Keratinocyte (primary cell): ENCODE measurements around the gene TAOK1. TPM values are rescaled to one million over a fixed set of nuclear protein-coding genes. Genes with fewer than 3 reads are reported as not detected.

ENCODE experiments used
- DNase-seq: peaks from one replicate; pipeline ENCODE4 v3.0.0-alpha.2; 2011; ENCODE audit warnings: low read depth, missing footprints, low spot score
- FAIRE-seq: peaks from 2 replicates; lab custom pipeline; 2011; peaks lifted over from hg19 to GRCh38; lab: Jason Lieb, UNC
- H2AFZ ChIP-seq: 2 replicates; pipeline ENCODE4 v1.6.0; 2012; ENCODE audit warnings: low read length, control low read depth, inconsistent platforms; ENCODE audit not compliant: control insufficient read depth
- H3K27ac ChIP-seq: 2 replicates; pipeline ENCODE4 v1.5.1; 2011; ENCODE audit warnings: low read length; ENCODE audit not compliant: control insufficient read depth, insufficient read depth
- H3K27me3 ChIP-seq: 3 replicates; pipeline ENCODE4 v1.6.0; 2011; ENCODE audit warnings: low read length; ENCODE audit not compliant: control insufficient read depth, insufficient read depth; ENCODE audit errors: extremely low read depth
- H3K36me3 ChIP-seq, 2 experiments: 2 replicates in 1 of 2; 3 replicates in 1 of 2; pipeline ENCODE4 v1.5.1; 2011; ENCODE audit warnings: low read length in 2 of 2, mild to moderate bottlenecking in 1 of 2; ENCODE audit not compliant: control insufficient read depth in 2 of 2, insufficient read depth in 2 of 2; ENCODE audit errors: extremely low read depth in 1 of 2
- H3K4me1 ChIP-seq: 3 replicates; pipeline ENCODE4 v1.5.1; 2011; ENCODE audit warnings: low read length; ENCODE audit not compliant: control insufficient read depth, insufficient read depth; ENCODE audit errors: extremely low read depth
- H3K4me2 ChIP-seq: 3 replicates; pipeline ENCODE4 v1.6.0; 2011; ENCODE audit warnings: low read depth, low read length; ENCODE audit not compliant: control insufficient read depth, insufficient read depth; ENCODE audit errors: extremely low read depth
- H3K4me3 ChIP-seq, 3 experiments: fragments of 200-600 bp in 1 of 3; sonication (generic) in 1 of 3; 2 replicates in 2 of 3; 3 replicates in 1 of 3; pipeline ENCODE4 v1.5.1; 2011 to 2016; ENCODE audit warnings: low read length in 3 of 3, mild to moderate bottlenecking in 3 of 3, control low read depth in 2 of 3, inconsistent platforms in 1 of 3, low read depth in 1 of 3, mixed read lengths in 1 of 3, mixed run types in 1 of 3, moderate library complexity in 1 of 3; ENCODE audit not compliant: control insufficient read depth in 2 of 3, insufficient read depth in 2 of 3; ENCODE audit errors: extremely low read depth in 1 of 3
- H3K79me2 ChIP-seq: 2 replicates; pipeline ENCODE4 v1.6.0; 2012; ENCODE audit warnings: low read length; ENCODE audit not compliant: control insufficient read depth, insufficient read depth
- H3K9ac ChIP-seq: 3 replicates; pipeline ENCODE4 v1.6.0; 2011; ENCODE audit warnings: low read length; ENCODE audit not compliant: control insufficient read depth, insufficient read depth; ENCODE audit errors: extremely low read depth
- H3K9me1 ChIP-seq: 3 replicates; pipeline ENCODE4 v1.6.0; 2011; ENCODE audit warnings: low read length; ENCODE audit not compliant: control insufficient read depth, insufficient read depth; ENCODE audit errors: extremely low read depth
- H3K9me3 ChIP-seq: 2 replicates; pipeline ENCODE4 v1.5.1; 2012; ENCODE audit warnings: low read depth, low read length; ENCODE audit not compliant: control insufficient read depth
- H4K20me1 ChIP-seq: 3 replicates; pipeline ENCODE4 v1.6.0; 2011; ENCODE audit warnings: low read length; ENCODE audit not compliant: control insufficient read depth, insufficient read depth; ENCODE audit errors: extremely low read depth
- EZH2 ChIP-seq: IDR thresholded peaks from one replicate; pipeline ENCODE4 v1.6.1; 2012; ENCODE audit warnings: inconsistent platforms, mild to moderate bottlenecking, low read length, moderate library complexity
- dilution Hi-C: fragments of 300-500 bp; cut with MboI; formaldehyde crosslinking; loops from one replicate; pipeline ENCODE4 v1.7.0; 2020; ENCODE audit warnings: low sequenced_read_pairs; ENCODE audit not compliant: extremely low pct_ligation_motif_present
- polyA plus RNA-seq, 5 experiments: library from polyadenylated mRNA; depleted of rRNA in 3 of 5; stranded (reverse) in 3 of 5; stranded (forward) in 1 of 5; unstranded in 1 of 5; fragments of >200 nt; gene quantifications; 1 replicate in 1 of 5; 2 replicates in 3 of 5; 3 replicates in 1 of 5; pipeline versions ENCODE4 v1.2.1 to v1.2.3, GENCODE V29; 2011 to 2012; ENCODE audit warnings: missing spikeins in 2 of 5, low read depth in 1 of 5, low replicate concordance in 1 of 5
- TF ChIP-seq, protein P1 (sequence below), 3 experiments: IDR thresholded peaks in 1 of 3; conservative IDR thresholded peaks in 1 of 3; optimal IDR thresholded peaks in 1 of 3; 2 replicates in 2 of 3; 3 replicates in 1 of 3; pipeline versions ENCODE3 to v1.5.1; 2011; ENCODE audit warnings: low read length in 3 of 3, mild to moderate bottlenecking in 3 of 3, moderate library complexity in 2 of 3, control low read depth in 1 of 3, inconsistent platforms in 1 of 3; ENCODE audit not compliant: insufficient read depth in 2 of 3; ENCODE audit errors: extremely low read depth in 1 of 3

Gene TAOK1
- polyA plus RNA-seq, 1 donor (not counting 4 experiments of a cell fraction or from before 2014, with no cell fraction given) = 26.7 TPM

DNA sequence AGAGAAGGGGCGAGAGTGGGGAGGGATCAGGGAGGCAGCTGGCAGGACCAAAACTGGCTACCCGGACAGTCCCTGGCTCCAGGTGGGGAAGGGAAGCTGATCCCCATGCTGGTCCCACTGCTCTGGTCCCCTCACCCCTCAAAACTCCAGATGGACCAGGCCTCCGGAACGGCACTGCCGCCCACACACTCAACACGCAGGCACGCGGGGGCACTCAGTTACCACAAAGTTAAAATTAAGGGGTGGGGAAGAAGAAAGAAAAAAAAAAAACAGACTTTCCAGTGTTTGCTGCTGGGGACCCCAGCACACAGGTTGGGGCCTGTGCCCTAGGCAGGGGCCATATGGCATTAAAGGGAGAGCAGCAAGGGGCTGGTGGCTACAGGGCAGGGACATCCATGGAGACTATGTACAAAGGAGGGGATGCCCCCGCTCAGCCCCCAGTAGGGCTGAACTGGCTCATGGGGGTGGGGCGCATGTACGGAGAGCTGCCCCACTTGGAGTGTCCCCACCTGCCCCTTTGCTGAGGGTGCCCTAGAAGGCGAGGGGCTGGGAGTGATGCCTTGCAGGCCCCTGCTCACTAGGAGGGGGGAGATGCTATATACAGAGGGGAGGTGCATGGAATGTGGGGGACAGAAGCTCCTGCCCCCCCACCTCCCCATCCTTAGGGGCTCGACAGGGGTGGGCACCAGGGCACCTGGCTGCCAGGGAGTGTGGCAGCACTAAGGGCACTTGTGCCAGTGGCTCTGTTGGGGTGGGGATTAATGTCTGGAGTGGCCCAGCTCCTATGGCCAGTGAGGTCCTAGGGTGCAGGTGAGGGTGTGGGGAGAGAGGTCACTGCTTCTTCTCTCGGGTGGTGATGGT lies 183.9 kb downstream of the TAOK1 start:
- peaks cover 24 to 44% of the 10 kb centered on the region in 2 experiments for H3K36me3 ChIP-seq
- no peaks in the 10 kb centered on the region for H3K9me1 ChIP-seq
- no peaks in the 10 kb centered on the region for H3K27me3 ChIP-seq
- H3K4me2 ChIP-seq = no peak overlapping the region
- no peak overlapping the region for H2AFZ ChIP-seq
- no peaks in the 10 kb centered on the region for H3K9me3 ChIP-seq
- FAIRE-seq (no peak), DNase-seq (no peak)
- H4K20me1 ChIP-seq = peaks cover 5% of the 10 kb centered on the region
- dilution Hi-C loops = no loop called here
- no peak overlapping the region for H3K9ac ChIP-seq
- H3K4me1 ChIP-seq = peaks cover 8% of the 10 kb centered on the region
- TF ChIP-seq EZH2 = no peak
- TF ChIP-seq, protein P1, sequence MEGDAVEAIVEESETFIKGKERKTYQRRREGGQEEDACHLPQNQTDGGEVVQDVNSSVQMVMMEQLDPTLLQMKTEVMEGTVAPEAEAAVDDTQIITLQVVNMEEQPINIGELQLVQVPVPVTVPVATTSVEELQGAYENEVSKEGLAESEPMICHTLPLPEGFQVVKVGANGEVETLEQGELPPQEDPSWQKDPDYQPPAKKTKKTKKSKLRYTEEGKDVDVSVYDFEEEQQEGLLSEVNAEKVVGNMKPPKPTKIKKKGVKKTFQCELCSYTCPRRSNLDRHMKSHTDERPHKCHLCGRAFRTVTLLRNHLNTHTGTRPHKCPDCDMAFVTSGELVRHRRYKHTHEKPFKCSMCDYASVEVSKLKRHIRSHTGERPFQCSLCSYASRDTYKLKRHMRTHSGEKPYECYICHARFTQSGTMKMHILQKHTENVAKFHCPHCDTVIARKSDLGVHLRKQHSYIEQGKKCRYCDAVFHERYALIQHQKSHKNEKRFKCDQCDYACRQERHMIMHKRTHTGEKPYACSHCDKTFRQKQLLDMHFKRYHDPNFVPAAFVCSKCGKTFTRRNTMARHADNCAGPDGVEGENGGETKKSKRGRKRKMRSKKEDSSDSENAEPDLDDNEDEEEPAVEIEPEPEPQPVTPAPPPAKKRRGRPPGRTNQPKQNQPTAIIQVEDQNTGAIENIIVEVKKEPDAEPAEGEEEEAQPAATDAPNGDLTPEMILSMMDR (optimal IDR thresholded peaks at IDR 0.05 in 1 of 3, IDR thresholded peaks at IDR 0.05 in 1 of 3, conservative IDR thresholded peaks at IDR 0.05 in 1 of 3; ENCODE audit: extremely low read depth in 1 of 3, insufficient read depth in 2 of 3, low read length in 3 of 3) = no peak
- no peak overlapping the region for H3K4me3 ChIP-seq
- H3K27ac ChIP-seq = no peak overlapping the region
- no peaks in the 10 kb centered on the region for H3K79me2 ChIP-seq

DNA sequence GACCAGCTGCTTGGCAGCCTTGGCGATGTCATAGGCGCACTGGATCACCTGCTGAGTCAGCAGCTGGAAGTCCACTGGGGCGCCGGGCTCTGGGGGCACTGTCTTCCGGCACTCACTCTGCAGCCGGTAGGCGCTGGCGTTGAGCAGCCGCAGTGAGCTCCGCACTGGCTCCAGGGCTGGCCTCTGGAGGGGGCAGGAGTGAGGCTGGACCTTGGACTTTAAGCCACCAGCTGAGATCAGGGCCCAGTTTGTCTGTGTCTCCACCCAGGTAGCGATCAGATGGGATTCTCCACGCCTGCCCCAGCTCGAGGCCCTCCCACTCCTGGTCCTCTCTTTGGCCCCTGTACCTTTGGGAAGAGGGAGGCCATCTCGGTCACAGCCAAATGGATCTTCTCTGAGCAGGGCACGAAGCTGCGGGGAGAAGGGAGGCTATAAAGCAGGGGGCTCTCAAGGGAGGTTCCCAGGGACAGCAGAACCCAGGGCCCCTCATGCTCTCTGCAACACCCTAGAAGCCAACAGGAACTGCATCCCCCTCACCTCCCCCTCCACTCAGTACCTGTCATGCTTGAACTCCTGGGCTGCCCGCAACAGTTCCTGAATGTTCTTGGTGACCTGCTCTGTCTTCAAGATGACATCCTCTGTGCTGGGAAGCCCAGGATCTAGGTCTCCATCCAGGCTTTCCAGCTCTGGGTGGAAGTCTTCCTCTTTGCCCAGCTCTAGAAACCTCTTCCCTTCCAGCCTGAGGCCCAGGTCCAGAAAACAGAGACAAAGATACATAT lies 184.8 kb downstream of the TAOK1 start:
- dilution Hi-C loops = no loop called here
- peaks cover 27 to 46% of the 10 kb centered on the region in 2 experiments for H3K36me3 ChIP-seq
- H3K79me2 ChIP-seq = peaks cover 5% of the 10 kb centered on the region
- H4K20me1 ChIP-seq = peaks cover 6% of the 10 kb centered on the region
- no peak overlapping the region for H3K4me3 ChIP-seq
- H3K4me1 ChIP-seq = no peaks in the 10 kb centered on the region
- H3K4me2 ChIP-seq = no peak overlapping the region
- no peak for TF ChIP-seq EZH2
- TF ChIP-seq, protein P1 (optimal IDR thresholded peaks at IDR 0.05 in 1 of 3, IDR thresholded peaks at IDR 0.05 in 1 of 3, conservative IDR thresholded peaks at IDR 0.05 in 1 of 3; ENCODE audit: extremely low read depth in 1 of 3, insufficient read depth in 2 of 3, low read length in 3 of 3) = no peak
- no peak overlapping the region for H2AFZ ChIP-seq
- H3K27ac ChIP-seq = no peak overlapping the region
- H3K9ac ChIP-seq = no peak overlapping the region
- DNase-seq = no peak
- H3K27me3 ChIP-seq = no peaks in the 10 kb centered on the region
- H3K9me3 ChIP-seq = no peaks in the 10 kb centered on the region
- no peak for FAIRE-seq
- no peaks in the 10 kb centered on the region for H3K9me1 ChIP-seq
